SK-N-SH treated with all-trans-retinoic acid at 6 μM for 48 hours (cell line): ENCODE data around the gene LTBP2.
A peak's percentile ranks its signal among the peaks of the same experiment; 100 is the strongest.

Experiments
- ATAC-seq: fragments of 200-7000 bp; cut with Tn5 transposase; 3 replicates; pipeline ENCODE4 v1.9.1; 2020; ENCODE audit warnings: mild to moderate bottlenecking, moderate library complexity
- ARNTL ChIP-seq: fragments of 450-650 bp; formaldehyde crosslinking; IDR thresholded peaks from 2 replicates; pipeline ENCODE4 v1.5.0; 2020; ENCODE audit warnings: low read depth, mild to moderate bottlenecking, moderate library complexity, borderline replicate concordance
- BACH2 ChIP-seq: fragments of 250-450 bp; sonication (Bioruptor Pico); IDR thresholded peaks from 2 replicates; pipeline ENCODE4 v1.9.0; 2021; ENCODE audit warnings: mild to moderate bottlenecking, borderline replicate concordance
- CSDC2 ChIP-seq: fragments of 250-450 bp; sonication (Bioruptor Pico); IDR thresholded peaks from 2 replicates; pipeline ENCODE4 v1.5.0; 2020; ENCODE audit warnings: mild to moderate bottlenecking, moderate library complexity
- GLIS3 ChIP-seq: fragments of 250-450 bp; sonication (Bioruptor Pico); IDR thresholded peaks from 2 replicates; pipeline ENCODE4 v1.5.0; 2020; ENCODE audit warnings: mild to moderate bottlenecking, moderate library complexity
- ISL1 ChIP-seq: fragments of 250-450 bp; sonication (Bioruptor Pico); IDR thresholded peaks from 2 replicates; pipeline ENCODE4 v2.1.2; 2022; ENCODE audit warnings: mild to moderate bottlenecking, moderate library complexity
- PPARA ChIP-seq: fragments of 250-450 bp; sonication (Bioruptor Pico); IDR thresholded peaks from 2 replicates; pipeline ENCODE4 v1.5.0; 2020; ENCODE audit warnings: mild to moderate bottlenecking, borderline replicate concordance
- RARB ChIP-seq: fragments of 250-450 bp; sonication (Bioruptor Pico); IDR thresholded peaks from 2 replicates; pipeline ENCODE4 v1.8.0; 2021; ENCODE audit warnings: mild to moderate bottlenecking, moderate library complexity
- SNAI2 ChIP-seq: fragments of 250-450 bp; sonication (Bioruptor Pico); IDR thresholded peaks from 2 replicates; pipeline ENCODE4 v1.5.0; 2020; ENCODE audit warnings: mild to moderate bottlenecking, moderate library complexity
- TCF4 ChIP-seq: fragments of 250-450 bp; sonication (Bioruptor Pico); IDR thresholded peaks from 2 replicates; pipeline ENCODE4 v1.8.0; 2021; ENCODE audit warnings: mild to moderate bottlenecking, moderate library complexity, borderline replicate concordance
- TOX ChIP-seq: fragments of 250-450 bp; sonication (Bioruptor Pico); IDR thresholded peaks from 2 replicates; pipeline ENCODE4 v1.8.0; 2021; ENCODE audit warnings: mild to moderate bottlenecking, moderate library complexity, borderline replicate concordance
- ZC3H10 ChIP-seq: fragments of 250-450 bp; sonication (Bioruptor Pico); IDR thresholded peaks from 2 replicates; pipeline ENCODE4 v1.5.1; 2021; ENCODE audit warnings: mild to moderate bottlenecking, moderate library complexity
- ZFP3 ChIP-seq: fragments of 250-450 bp; sonication (Bioruptor Pico); IDR thresholded peaks from 2 replicates; pipeline ENCODE4 v1.5.0; 2020; ENCODE audit warnings: mild to moderate bottlenecking, moderate library complexity
- ZFP30 ChIP-seq: fragments of 450-650 bp; formaldehyde crosslinking; IDR thresholded peaks from 2 replicates; pipeline ENCODE4 v1.5.0; 2022; ENCODE audit warnings: mild to moderate bottlenecking, moderate library complexity
- ZNF70 ChIP-seq: fragments of 450-650 bp; formaldehyde crosslinking; IDR thresholded peaks from 2 replicates; pipeline ENCODE4 v1.5.0; 2020; ENCODE audit warnings: mild to moderate bottlenecking, moderate library complexity
- ZNF8 ChIP-seq: fragments of 450-650 bp; formaldehyde crosslinking; IDR thresholded peaks from 2 replicates; pipeline ENCODE4 v1.5.0; 2020; ENCODE audit warnings: mild to moderate bottlenecking, moderate library complexity
- TF ChIP-seq, protein P1 (sequence below): fragments of 250-450 bp; sonication (Bioruptor Pico); IDR thresholded peaks from 2 replicates; pipeline ENCODE4 v1.5.1; 2020; ENCODE audit warnings: low read depth, mild to moderate bottlenecking, moderate library complexity
- TF ChIP-seq, protein P2 (sequence below): fragments of 250-450 bp; sonication (Bioruptor Pico); IDR thresholded peaks from 2 replicates; pipeline ENCODE4 v1.5.0; 2020; ENCODE audit warnings: mild to moderate bottlenecking, moderate library complexity
- TF ChIP-seq, protein P3 (sequence below): fragments of 250-450 bp; sonication (Bioruptor Pico); IDR thresholded peaks from 2 replicates; pipeline ENCODE4 v1.5.1; 2021; ENCODE audit warnings: mild to moderate bottlenecking, moderate library complexity
- TF ChIP-seq, protein P4 (sequence below): fragments of 250-450 bp; sonication (Bioruptor Pico); IDR thresholded peaks from 2 replicates; pipeline ENCODE4 v1.8.0; 2020; ENCODE audit warnings: mild to moderate bottlenecking, moderate library complexity, borderline replicate concordance

The LTBP2 gene

DNA sequence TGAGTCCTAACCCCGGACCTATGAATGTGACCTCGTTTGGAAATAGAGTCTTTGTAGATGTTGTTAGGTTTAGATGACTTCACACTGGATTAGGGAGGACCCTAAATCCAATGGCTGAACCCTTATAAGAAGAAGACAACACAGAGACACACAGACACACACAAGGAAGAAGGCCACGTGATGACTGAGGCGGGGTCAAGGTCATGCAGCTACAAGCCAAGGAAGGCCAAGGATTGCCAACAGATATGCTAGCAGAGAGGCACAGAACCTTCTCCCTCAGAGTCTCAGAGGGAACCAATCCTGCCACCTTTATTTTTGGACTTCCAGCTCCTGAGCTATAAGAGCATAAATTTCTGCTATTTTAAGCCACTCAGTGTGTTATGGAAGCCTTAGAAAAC is 31.8 kb downstream of the LTBP2 start:
- no peak for TF ChIP-seq GLIS3 (CRISPR knock-in tag)
- ATAC-seq: no peak

GRCh38 chr14:74579447-74580274 is 32.4 kb downstream of the LTBP2 start:
- TF ChIP-seq PPARA (CRISPR knock-in tag) (no peak), SNAI2 (CRISPR knock-in tag) (no peak), ZNF8 (CRISPR knock-in tag) (no peak), TCF4 (no peak), CSDC2 (CRISPR knock-in tag) (no peak), RARB (CRISPR knock-in tag) (no peak), TOX (no peak), BACH2 (CRISPR knock-in tag) (no peak)
- TF ChIP-seq, protein P1, sequence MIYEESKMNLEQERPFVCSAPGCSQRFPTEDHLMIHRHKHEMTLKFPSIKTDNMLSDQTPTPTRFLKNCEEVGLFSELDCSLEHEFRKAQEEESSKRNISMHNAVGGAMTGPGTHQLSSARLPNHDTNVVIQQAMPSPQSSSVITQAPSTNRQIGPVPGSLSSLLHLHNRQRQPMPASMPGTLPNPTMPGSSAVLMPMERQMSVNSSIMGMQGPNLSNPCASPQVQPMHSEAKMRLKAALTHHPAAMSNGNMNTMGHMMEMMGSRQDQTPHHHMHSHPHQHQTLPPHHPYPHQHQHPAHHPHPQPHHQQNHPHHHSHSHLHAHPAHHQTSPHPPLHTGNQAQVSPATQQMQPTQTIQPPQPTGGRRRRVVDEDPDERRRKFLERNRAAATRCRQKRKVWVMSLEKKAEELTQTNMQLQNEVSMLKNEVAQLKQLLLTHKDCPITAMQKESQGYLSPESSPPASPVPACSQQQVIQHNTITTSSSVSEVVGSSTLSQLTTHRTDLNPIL (CRISPR knock-in tag): no peak
- TF ChIP-seq, protein P2, sequence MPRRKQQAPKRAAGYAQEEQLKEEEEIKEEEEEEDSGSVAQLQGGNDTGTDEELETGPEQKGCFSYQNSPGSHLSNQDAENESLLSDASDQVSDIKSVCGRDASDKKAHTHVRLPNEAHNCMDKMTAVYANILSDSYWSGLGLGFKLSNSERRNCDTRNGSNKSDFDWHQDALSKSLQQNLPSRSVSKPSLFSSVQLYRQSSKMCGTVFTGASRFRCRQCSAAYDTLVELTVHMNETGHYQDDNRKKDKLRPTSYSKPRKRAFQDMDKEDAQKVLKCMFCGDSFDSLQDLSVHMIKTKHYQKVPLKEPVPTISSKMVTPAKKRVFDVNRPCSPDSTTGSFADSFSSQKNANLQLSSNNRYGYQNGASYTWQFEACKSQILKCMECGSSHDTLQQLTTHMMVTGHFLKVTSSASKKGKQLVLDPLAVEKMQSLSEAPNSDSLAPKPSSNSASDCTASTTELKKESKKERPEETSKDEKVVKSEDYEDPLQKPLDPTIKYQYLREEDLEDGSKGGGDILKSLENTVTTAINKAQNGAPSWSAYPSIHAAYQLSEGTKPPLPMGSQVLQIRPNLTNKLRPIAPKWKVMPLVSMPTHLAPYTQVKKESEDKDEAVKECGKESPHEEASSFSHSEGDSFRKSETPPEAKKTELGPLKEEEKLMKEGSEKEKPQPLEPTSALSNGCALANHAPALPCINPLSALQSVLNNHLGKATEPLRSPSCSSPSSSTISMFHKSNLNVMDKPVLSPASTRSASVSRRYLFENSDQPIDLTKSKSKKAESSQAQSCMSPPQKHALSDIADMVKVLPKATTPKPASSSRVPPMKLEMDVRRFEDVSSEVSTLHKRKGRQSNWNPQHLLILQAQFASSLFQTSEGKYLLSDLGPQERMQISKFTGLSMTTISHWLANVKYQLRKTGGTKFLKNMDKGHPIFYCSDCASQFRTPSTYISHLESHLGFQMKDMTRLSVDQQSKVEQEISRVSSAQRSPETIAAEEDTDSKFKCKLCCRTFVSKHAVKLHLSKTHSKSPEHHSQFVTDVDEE: no peak
- ATAC-seq: peak; percentile 75

DNA sequence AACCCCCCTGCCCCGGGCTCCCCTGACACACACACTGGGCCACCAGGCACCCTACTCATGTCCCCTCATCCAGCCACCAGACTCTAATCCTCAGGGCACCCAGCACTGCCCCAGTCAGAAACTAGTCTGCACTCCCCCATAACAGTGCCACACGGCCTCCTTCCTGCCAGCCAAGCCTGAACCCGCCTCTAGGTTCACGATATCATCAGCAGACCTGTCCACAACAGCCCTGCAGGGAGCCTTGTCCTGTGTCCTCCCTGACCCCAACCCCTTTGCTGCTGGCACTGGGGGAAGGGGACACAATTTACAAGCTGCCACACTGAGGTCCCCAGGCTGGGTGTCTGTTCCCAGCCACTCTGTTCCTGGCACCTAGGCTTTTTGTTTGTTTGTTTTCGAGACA is 33.6 kb downstream of the LTBP2 start:
- TF ChIP-seq ZFP3 (CRISPR knock-in tag) (no peak), ZFP30 (no peak), TCF4 (no peak), GLIS3 (CRISPR knock-in tag) (no peak), ARNTL (CRISPR knock-in tag) (no peak), ZNF70 (CRISPR knock-in tag) (no peak), ZC3H10 (CRISPR knock-in tag) (no peak), ISL1 (CRISPR knock-in tag) (no peak)
- TF ChIP-seq, protein P2: no peak
- TF ChIP-seq, protein P3, sequence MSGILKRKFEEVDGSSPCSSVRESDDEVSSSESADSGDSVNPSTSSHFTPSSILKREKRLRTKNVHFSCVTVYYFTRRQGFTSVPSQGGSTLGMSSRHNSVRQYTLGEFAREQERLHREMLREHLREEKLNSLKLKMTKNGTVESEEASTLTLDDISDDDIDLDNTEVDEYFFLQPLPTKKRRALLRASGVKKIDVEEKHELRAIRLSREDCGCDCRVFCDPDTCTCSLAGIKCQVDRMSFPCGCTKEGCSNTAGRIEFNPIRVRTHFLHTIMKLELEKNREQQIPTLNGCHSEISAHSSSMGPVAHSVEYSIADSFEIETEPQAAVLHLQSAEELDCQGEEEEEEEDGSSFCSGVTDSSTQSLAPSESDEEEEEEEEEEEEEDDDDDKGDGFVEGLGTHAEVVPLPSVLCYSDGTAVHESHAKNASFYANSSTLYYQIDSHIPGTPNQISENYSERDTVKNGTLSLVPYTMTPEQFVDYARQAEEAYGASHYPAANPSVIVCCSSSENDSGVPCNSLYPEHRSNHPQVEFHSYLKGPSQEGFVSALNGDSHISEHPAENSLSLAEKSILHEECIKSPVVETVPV: no peak
- TF ChIP-seq, protein P4, sequence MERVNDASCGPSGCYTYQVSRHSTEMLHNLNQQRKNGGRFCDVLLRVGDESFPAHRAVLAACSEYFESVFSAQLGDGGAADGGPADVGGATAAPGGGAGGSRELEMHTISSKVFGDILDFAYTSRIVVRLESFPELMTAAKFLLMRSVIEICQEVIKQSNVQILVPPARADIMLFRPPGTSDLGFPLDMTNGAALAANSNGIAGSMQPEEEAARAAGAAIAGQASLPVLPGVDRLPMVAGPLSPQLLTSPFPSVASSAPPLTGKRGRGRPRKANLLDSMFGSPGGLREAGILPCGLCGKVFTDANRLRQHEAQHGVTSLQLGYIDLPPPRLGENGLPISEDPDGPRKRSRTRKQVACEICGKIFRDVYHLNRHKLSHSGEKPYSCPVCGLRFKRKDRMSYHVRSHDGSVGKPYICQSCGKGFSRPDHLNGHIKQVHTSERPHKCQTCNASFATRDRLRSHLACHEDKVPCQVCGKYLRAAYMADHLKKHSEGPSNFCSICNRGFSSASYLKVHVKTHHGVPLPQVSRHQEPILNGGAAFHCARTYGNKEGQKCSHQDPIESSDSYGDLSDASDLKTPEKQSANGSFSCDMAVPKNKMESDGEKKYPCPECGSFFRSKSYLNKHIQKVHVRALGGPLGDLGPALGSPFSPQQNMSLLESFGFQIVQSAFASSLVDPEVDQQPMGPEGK (CRISPR knock-in tag): no peak
- TF ChIP-seq, protein P1 (CRISPR knock-in tag): no peak

More for the DNA sequence above, 33.6 kb downstream of the LTBP2 start:
- ATAC-seq: peak; percentile 5; the same call in 1 of the 3 replicates
